MM.1S (cell line): ENCODE measurements around the gene LCN12.
A peak's percentile ranks its signal among the peaks of the same experiment; 100 is the strongest.

Experiments used
- DNase-seq: peaks from one replicate; pipeline ENCODE4 v3.0.0-alpha.2; 2015
- H2AFZ ChIP-seq: fragments of 300-600 bp; sonication (generic); 2 replicates; pipeline ENCODE4 v1.6.0; 2016; ENCODE audit warnings: antibody characterized with exemption, low read length
- H3F3A ChIP-seq: fragments of 300-600 bp; sonication (generic); 2 replicates; pipeline ENCODE4 v1.6.1; 2016; ENCODE audit warnings: mild to moderate bottlenecking, antibody characterized with exemption, low read length, moderate library complexity, mixed read lengths; ENCODE audit not compliant: insufficient read depth
- H3K27ac ChIP-seq: fragments of 300-600 bp; sonication (generic); 2 replicates; pipeline ENCODE4 v1.5.1; 2016; ENCODE audit warnings: mild to moderate bottlenecking, low read length
- H3K27me3 ChIP-seq: fragments of 300-600 bp; sonication (generic); replicated peaks from 2 replicates; pipeline ENCODE4 v1.6.0; 2016; ENCODE audit warnings: low read length; ENCODE audit not compliant: insufficient read depth
- H3K36me3 ChIP-seq: fragments of 300-600 bp; sonication (generic); replicated peaks from 2 replicates; pipeline ENCODE4 v1.6.1; 2016; ENCODE audit warnings: mild to moderate bottlenecking, low read length, mixed read lengths; ENCODE audit not compliant: insufficient read depth
- H3K4me1 ChIP-seq: fragments of 300-600 bp; sonication (generic); 2 replicates; pipeline ENCODE4 v1.6.1; 2016; ENCODE audit warnings: low read length, mixed read lengths
- H3K4me2 ChIP-seq: fragments of 300-600 bp; sonication (generic); 2 replicates; pipeline ENCODE4 v1.6.0; 2016; ENCODE audit warnings: low read depth, low read length
- H3K4me3 ChIP-seq: fragments of 300-600 bp; sonication (generic); 2 replicates; pipeline ENCODE4 v1.5.1; 2016; ENCODE audit warnings: low read length, mixed read lengths
- H3K79me2 ChIP-seq: fragments of 300-600 bp; sonication (generic); 2 replicates; pipeline ENCODE4 v1.6.1; 2016; ENCODE audit warnings: mixed run types, low read length, mixed read lengths
- H3K9ac ChIP-seq: fragments of 300-600 bp; sonication (generic); 2 replicates; pipeline ENCODE4 v1.6.1; 2016; ENCODE audit warnings: low read length, mixed read lengths
- H3K9me2 ChIP-seq: fragments of 300-600 bp; sonication (generic); replicated peaks from 2 replicates; pipeline ENCODE4 v1.6.1; 2016; ENCODE audit warnings: mild to moderate bottlenecking, low read length, mixed read lengths; ENCODE audit not compliant: insufficient read depth
- H3K9me3 ChIP-seq: fragments of 300-600 bp; sonication (generic); replicated peaks from 2 replicates; pipeline ENCODE4 v1.6.1; 2016; ENCODE audit warnings: mild to moderate bottlenecking, low read length, mixed read lengths; ENCODE audit not compliant: insufficient read depth
- H4K20me1 ChIP-seq: fragments of 300-600 bp; sonication (generic); 2 replicates; pipeline ENCODE4 v1.6.1; 2016; ENCODE audit warnings: mild to moderate bottlenecking, low read length, moderate library complexity, mixed read lengths; ENCODE audit not compliant: insufficient read depth
- EZH2 ChIP-seq: fragments of 300-600 bp; sonication (generic); optimal IDR thresholded peaks from 2 replicates; pipeline ENCODE3; 2017; ENCODE audit warnings: low read depth, mild to moderate bottlenecking, antibody characterized with exemption, low read length, mixed read lengths
- EZH2phosphoT487 ChIP-seq: fragments of 300-600 bp; sonication (generic); IDR thresholded peaks from 2 replicates; pipeline ENCODE4 v1.6.1; 2018; ENCODE audit warnings: antibody characterized with exemption, low read length
- TF ChIP-seq, protein P1 (sequence below): fragments of 300-600 bp; sonication (generic); IDR thresholded peaks from 2 replicates; pipeline ENCODE4 v1.5.1; 2016; ENCODE audit warnings: antibody characterized with exemption, low read length, mixed read lengths

Gene LCN12

DNA sequence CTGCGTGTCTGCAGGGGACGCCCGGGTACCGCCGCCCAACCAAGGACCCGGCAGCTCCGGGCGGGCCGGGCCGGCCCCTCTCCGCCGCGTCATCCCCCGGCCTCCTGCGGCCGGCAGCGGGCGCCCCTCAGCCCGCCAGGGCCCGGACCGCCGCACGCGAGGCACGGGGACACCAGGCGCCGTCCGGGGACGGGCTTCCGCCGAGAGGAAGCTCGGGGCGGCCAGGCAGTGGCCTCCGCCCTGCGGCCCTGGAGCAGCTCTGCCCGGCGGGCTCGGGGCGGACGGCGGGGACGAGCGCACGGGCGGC is 7.9 kb upstream of the LCN12 start:
- H4K20me1 ChIP-seq: no peaks in the 10 kb centered on the region
- no peaks in the 10 kb centered on the region for H3F3A ChIP-seq
- H3K4me1 ChIP-seq: peaks cover 3% of the 10 kb centered on the region; the same call in 1 of the 2 replicates
- no peak for DNase-seq
- H3K4me3 ChIP-seq: peak overlapping the region; percentile 93
- H3K4me2 ChIP-seq: peak overlapping the region; percentile 91; the same call in 1 of the 2 replicates
- TF ChIP-seq EZH2phosphoT487: no peak
- TF ChIP-seq, protein P1, sequence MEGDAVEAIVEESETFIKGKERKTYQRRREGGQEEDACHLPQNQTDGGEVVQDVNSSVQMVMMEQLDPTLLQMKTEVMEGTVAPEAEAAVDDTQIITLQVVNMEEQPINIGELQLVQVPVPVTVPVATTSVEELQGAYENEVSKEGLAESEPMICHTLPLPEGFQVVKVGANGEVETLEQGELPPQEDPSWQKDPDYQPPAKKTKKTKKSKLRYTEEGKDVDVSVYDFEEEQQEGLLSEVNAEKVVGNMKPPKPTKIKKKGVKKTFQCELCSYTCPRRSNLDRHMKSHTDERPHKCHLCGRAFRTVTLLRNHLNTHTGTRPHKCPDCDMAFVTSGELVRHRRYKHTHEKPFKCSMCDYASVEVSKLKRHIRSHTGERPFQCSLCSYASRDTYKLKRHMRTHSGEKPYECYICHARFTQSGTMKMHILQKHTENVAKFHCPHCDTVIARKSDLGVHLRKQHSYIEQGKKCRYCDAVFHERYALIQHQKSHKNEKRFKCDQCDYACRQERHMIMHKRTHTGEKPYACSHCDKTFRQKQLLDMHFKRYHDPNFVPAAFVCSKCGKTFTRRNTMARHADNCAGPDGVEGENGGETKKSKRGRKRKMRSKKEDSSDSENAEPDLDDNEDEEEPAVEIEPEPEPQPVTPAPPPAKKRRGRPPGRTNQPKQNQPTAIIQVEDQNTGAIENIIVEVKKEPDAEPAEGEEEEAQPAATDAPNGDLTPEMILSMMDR: no peak
- no peak for TF ChIP-seq EZH2
- no peaks in the 10 kb centered on the region for H3K27me3 ChIP-seq
- peak overlapping the region; percentile 84 for H3K9ac ChIP-seq
- H2AFZ ChIP-seq: 0 out of 2 replicates have a peak overlapping the region, but pooled peaks have one; percentile 42
- H3K36me3 ChIP-seq: peaks cover 17% of the 10 kb centered on the region
- no peaks in the 10 kb centered on the region for H3K9me2 ChIP-seq
- peak overlapping the region; percentile 44; the same call in 1 of the 2 replicates for H3K27ac ChIP-seq
- H3K9me3 ChIP-seq: no peaks in the 10 kb centered on the region
- peaks cover 29% of the 10 kb centered on the region for H3K79me2 ChIP-seq

DNA sequence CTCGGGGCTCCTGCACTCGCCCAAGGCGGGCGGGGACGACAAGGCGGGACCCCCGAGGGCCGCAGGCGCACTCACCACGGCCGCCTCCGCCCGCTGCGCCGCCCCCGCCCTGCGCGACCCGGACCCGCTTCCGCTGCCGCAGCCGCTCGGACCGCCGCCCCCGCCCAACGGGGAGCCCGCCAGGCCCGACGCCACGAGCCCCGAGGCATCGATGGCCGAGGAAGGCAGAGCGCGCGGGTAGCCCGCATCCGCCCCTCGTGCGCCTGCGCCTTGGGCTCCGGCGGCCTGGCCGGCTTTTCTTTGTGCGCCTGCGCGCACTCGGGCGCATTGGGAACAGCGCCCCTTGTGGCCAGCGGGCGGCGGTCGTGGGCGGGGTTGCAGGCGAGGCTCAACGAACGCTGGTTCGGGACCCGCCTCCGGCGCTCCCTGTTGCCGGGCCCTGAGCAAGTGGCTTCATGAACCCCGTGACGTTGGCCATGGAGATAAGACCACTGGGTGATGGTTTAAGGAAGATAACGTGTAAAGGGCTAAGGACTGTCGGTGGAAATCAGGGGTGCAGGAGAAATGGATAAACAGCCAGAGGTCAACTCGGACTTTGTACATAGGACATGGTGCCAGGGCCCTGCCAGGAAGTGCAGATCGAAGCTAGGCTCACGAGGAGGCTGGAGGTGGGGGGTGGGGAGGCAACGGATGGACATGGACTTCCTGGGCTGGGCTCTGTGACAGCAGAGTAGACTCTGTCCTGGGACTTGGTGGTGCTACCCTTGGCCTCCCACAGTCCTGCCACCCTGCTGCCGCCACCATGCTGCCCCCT is 7.3 kb upstream of the LCN12 start, which contains the start of the genes C8G and FBXW5:
C8G (plus strand) TSS at position 725 of the 814 bp plus-strand sequence; CDS start at position 803, 78 bp downstream.
FBXW5 (minus strand) TSS at position 220 of the 814 bp plus-strand sequence. CDS start 655 bp downstream, outside the sequence.
- Histone ChIP-seq H3K9me2 (no peaks in the 10 kb centered on the region), H3K4me2 (peak within 1 kb of the TSS; percentile 91), H3K4me1 (peaks cover 3% of the 10 kb centered on the region; the same call in 1 of the 2 replicates), H3F3A (no peaks in the 10 kb centered on the region), H3K27me3 (no peaks in the 10 kb centered on the region), H3K9me3 (no peaks in the 10 kb centered on the region), H3K9ac (peak within 1 kb of the TSS; percentile 84), H3K4me3 (peak within 1 kb of the TSS; percentile 93), H3K27ac (peak within 1 kb of the TSS; percentile 44; the same call in 1 of the 2 replicates), H3K36me3 (peaks cover 17% of the 10 kb centered on the region), H4K20me1 (no peaks in the 10 kb centered on the region), H3K79me2 (peaks cover 29% of the 10 kb centered on the region), H2AFZ (peak within 1 kb of the TSS; percentile 42; the same call in 1 of the 2 replicates)
- TF ChIP-seq EZH2: no peak
- TF ChIP-seq, protein P1: peak; percentile 90
- no peak for TF ChIP-seq EZH2phosphoT487
- DNase-seq: peak; percentile 97

DNA sequence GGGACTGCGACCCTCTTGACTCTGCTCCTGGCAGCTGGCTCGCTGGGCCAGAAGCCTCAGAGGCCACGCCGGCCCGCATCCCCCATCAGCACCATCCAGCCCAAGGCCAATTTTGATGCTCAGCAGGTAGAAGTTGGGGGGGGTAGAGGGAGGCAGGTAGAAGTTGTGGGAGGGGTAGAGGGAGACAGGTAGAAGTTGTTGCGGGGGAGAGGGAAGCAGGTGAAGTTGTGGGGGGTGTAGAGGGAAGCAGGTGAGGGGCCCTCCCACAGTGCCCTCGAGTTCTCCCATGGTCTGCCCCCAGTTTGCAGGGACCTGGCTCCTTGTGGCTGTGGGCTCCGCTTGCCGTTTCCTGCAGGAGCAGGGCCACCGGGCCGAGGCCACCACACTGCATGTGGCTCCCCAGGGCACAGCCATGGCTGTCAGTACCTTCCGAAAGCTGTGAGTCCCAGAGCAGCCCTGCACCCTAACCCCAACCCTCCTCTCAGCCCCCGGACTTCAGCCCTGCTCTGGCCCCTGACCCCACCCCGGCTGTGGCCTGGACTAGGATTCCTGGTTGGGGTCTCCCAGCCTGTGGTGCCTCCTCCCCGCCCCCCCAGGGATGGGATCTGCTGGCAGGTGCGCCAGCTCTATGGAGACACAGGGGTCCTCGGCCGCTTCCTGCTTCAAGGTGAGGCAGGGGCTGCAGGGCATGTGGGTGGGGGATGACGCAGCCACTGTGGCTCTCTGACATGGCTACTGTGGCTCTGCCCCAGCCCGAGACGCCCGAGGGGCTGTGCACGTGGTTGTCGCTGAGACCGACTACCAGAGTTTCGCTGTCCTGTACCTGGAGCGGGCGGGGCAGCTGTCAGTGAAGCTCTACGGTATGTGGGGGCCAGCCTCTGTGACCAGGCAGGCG is 6.5 kb upstream of the LCN12 start:
- Histone ChIP-seq H3K4me3 (no peak overlapping the region), H3K27ac (no peak overlapping the region), H3K27me3 (no peaks in the 10 kb centered on the region), H2AFZ (no peak overlapping the region), H3K9me3 (no peaks in the 10 kb centered on the region), H3F3A (no peaks in the 10 kb centered on the region), H3K4me1 (peaks cover 7% of the 10 kb centered on the region), H3K9me2 (no peaks in the 10 kb centered on the region), H3K36me3 (peaks cover 17% of the 10 kb centered on the region), H3K9ac (no peak overlapping the region), H3K4me2 (no peak overlapping the region), H3K79me2 (peaks cover 29% of the 10 kb centered on the region), H4K20me1 (no peaks in the 10 kb centered on the region)
- TF ChIP-seq EZH2phosphoT487: no peak
- no peak for DNase-seq
